K562 (cell line): ENCODE measurements around the gene SPATA2. TPM values are rescaled to one million over a fixed set of nuclear protein-coding genes. Genes with fewer than 3 reads are reported as not detected.

Experiments used
- ATF2 ChIP-seq: sonication (generic); formaldehyde crosslinking; IDR thresholded peaks from 2 replicates; pipeline ENCODE4 v1.8.1; 2022; ENCODE audit warnings: missing genetic modification reagents
- DNMT1 ChIP-seq: fragments of 450-650 bp; IDR thresholded peaks from 2 replicates; pipeline ENCODE4 v1.6.1; 2016; ENCODE audit warnings: antibody characterized with exemption, mild to moderate bottlenecking
- NBN ChIP-seq: fragments of 450-650 bp; IDR thresholded peaks from 2 replicates; pipeline ENCODE4 v1.6.1; 2016; ENCODE audit warnings: low read depth, mild to moderate bottlenecking
- NR2C2 ChIP-seq, 2 experiments: fragments of 200-800 bp in 1 of 2; sonication (Bioruptor generic) in 1 of 2; sonication (generic) in 1 of 2; formaldehyde crosslinking in 1 of 2; IDR thresholded peaks; 2 replicates each; pipeline versions ENCODE4 v1.6.1 to v1.8.0; 2016 to 2022; ENCODE audit warnings: mild to moderate bottlenecking in 1 of 2, missing compliant biosample characterization in 1 of 2, missing genetic modification characterization in 1 of 2, missing genetic modification reagents in 1 of 2
- PCBP2 ChIP-seq: fragments of 200-400 bp; formaldehyde crosslinking; IDR thresholded peaks from 2 replicates; pipeline ENCODE4 v1.6.1; 2018; ENCODE audit warnings: low read length, low read depth, mild to moderate bottlenecking, moderate library complexity; ENCODE audit not compliant: poor library complexity, severe bottlenecking
- PKNOX1 ChIP-seq: fragments of 450-650 bp; IDR thresholded peaks from 2 replicates; pipeline ENCODE4 v1.6.1; 2016
- SIN3A ChIP-seq, 2 experiments: fragments of 150-350 bp in 1 of 2; IDR thresholded peaks; 2 replicates each; pipeline ENCODE4 v1.6.1; 2011 to 2016; ENCODE audit warnings: borderline replicate concordance in 2 of 2, low read depth in 2 of 2, low read length in 2 of 2, mild to moderate bottlenecking in 2 of 2, moderate library complexity in 2 of 2; ENCODE audit not compliant: control insufficient read depth in 1 of 2
- TARDBP ChIP-seq: fragments of 450-650 bp; IDR thresholded peaks from 2 replicates; pipeline ENCODE4 v1.6.1; 2016
- ZBTB40 ChIP-seq, 2 experiments: fragments of 450-650 bp in 1 of 2; sonication (generic) in 1 of 2; formaldehyde crosslinking in 1 of 2; IDR thresholded peaks; 2 replicates each; pipeline versions ENCODE4 v1.7.1 to v1.9.0; 2016 to 2022; ENCODE audit warnings: inconsistent platforms in 1 of 2, mild to moderate bottlenecking in 1 of 2, missing genetic modification reagents in 1 of 2
- ZEB2 ChIP-seq: fragments of 450-650 bp; IDR thresholded peaks from 2 replicates; pipeline ENCODE4 v1.6.1; 2016
- ZNF232 ChIP-seq: sonication (generic); formaldehyde crosslinking; IDR thresholded peaks from 2 replicates; pipeline ENCODE4 v1.8.0; 2022; ENCODE audit warnings: mild to moderate bottlenecking, missing genetic modification reagents
- ZNF263 ChIP-seq: sonication (generic); formaldehyde crosslinking; IDR thresholded peaks from 2 replicates; pipeline ENCODE4 v1.8.0; 2022; ENCODE audit warnings: mild to moderate bottlenecking, missing genetic modification reagents, borderline replicate concordance
- ZNF436 ChIP-seq: fragments of 250-450, 450-650 bp; sonication (Bioruptor Pico); formaldehyde crosslinking; IDR thresholded peaks from 2 replicates; pipeline ENCODE4 v1.7.0; 2020; ENCODE audit warnings: mild to moderate bottlenecking
- ZNF586 ChIP-seq: fragments of 450-650 bp; formaldehyde crosslinking; conservative IDR thresholded peaks from 2 replicates; pipeline ENCODE4 v1.4.0; 2020; ENCODE audit warnings: mild to moderate bottlenecking, moderate library complexity
- ZNF764 ChIP-seq: fragments of 250-450 bp; sonication (Bioruptor Pico); IDR thresholded peaks from 2 replicates; pipeline ENCODE4 v1.4.0; 2020; ENCODE audit warnings: low read depth, mild to moderate bottlenecking, moderate library complexity
- polyA plus RNA-seq, 8 experiments: library from polyadenylated mRNA; depleted of rRNA in 4 of 8; stranded (reverse) in 5 of 8; unstranded in 3 of 8; fragments of >200 nt; fragmentation: Nextera tagmentation in 2 of 8; fragmentation: Illumina TruSeq in 1 of 8; extraction: Ambion mirVana in 2 of 8; extraction: Trizol in 1 of 8; gene quantifications; 2 replicates each; pipeline versions ENCODE4 v1.2.1 to v1.2.3, GENCODE V29; 2011 to 2014; ENCODE audit warnings: inconsistent platforms in 1 of 8, missing spikeins in 1 of 8
- total RNA-seq, 7 experiments: library from RNA; depleted of rRNA in 6 of 7; stranded (reverse); fragments of >200 nt in 6 of 7; fragmentation: Illumina TruSeq in 2 of 7; extraction: Trizol in 2 of 7; gene quantifications; 2 replicates each; pipeline versions ENCODE4 v1.2.1 to v1.2.3, GENCODE V29; 2011 to 2021; ENCODE audit warnings: low replicate concordance in 1 of 7

SPATA2 gene
- total and polyA plus RNA-seq, 9 of the 15 experiments (the other 6 are each of a cell fraction or from before 2014, with no cell fraction given): 0.46 to 8.2 (median 2.7) TPM

- TF ChIP-seq SIN3A (IDR thresholded peaks at IDR 0.05; ENCODE audit: borderline replicate concordance in 2 of 2, control insufficient read depth in 1 of 2, low read depth in 2 of 2, low read length in 2 of 2) (0 out of 4 replicates have a peak, but pooled peaks of 1 of the 2 experiments have one; percentile 31), ATF2 (CRISPR knock-in tag) (no peak), DNMT1 (no peak), NR2C2 (CRISPR knock-in tag; IDR thresholded peaks at IDR 0.05) (no peak), NR2C2 (tag; IDR thresholded peaks at IDR 0.05) (no peak), TARDBP (no peak), ZNF232 (CRISPR knock-in tag) (no peak), ZNF586 (CRISPR knock-in tag) (no peak), NBN (no peak), ZEB2 (peak; percentile 47), ZNF436 (no peak), ZBTB40 (IDR thresholded peaks at IDR 0.05) (no peak), ZBTB40 (CRISPR knock-in tag; IDR thresholded peaks at IDR 0.05) (no peak), PCBP2 (no peak), PKNOX1 (peak; percentile 63), ZNF764 (no peak), ZNF263 (peak; percentile 6; the same call in 1 of the 2 replicates)
Measured at GRCh38 chr20:49916146-49917002, 1.0 kb upstream of the SPATA2 start (continued).
